Tibial artery (tissue), 4 donors: ENCODE results near the gene RBM47.

Experiments
- DNase-seq, 2 donors: peaks; one replicate each; pipeline ENCODE4 v3.0.0-alpha.2; 2019
- H3K27ac ChIP-seq, 2 donors: fragments of 200-600 bp; sonication (generic) in 1 of 2; 1 replicate in 1 of 2; 2 replicates in 1 of 2; pipeline ENCODE4 v1.5.1; 2018 to 2019; ENCODE audit warnings: mild to moderate bottlenecking in 1 of 2
- H3K27me3 ChIP-seq, 2 donors: fragments of 200-600 bp; sonication (generic) in 1 of 2; one replicate each; pipeline versions ENCODE4 v1.5.1 to v1.6.0; 2016 to 2019
- H3K36me3 ChIP-seq, 3 donors: fragments of 200-600 bp; sonication (generic) in 2 of 3; one replicate each; pipeline ENCODE4 v1.5.1; 2016 to 2019; ENCODE audit warnings: mild to moderate bottlenecking in 2 of 3
- H3K4me1 ChIP-seq, 4 donors: fragments of 200-600 bp; sonication (generic) in 2 of 4; 1 replicate in 3 of 4; 2 replicates in 1 of 4; pipeline ENCODE4 v1.5.1; 2016 to 2019
- H3K4me3 ChIP-seq, 2 donors: fragments of 200-600 bp; sonication (generic) in 1 of 2; 1 replicate in 1 of 2; 2 replicates in 1 of 2; pipeline ENCODE4 v1.5.1; 2018 to 2019; ENCODE audit warnings: mild to moderate bottlenecking in 2 of 2
- H3K9me3 ChIP-seq, 3 donors: fragments of 200-600 bp; sonication (generic) in 1 of 3; one replicate each; pipeline ENCODE4 v1.5.1; 2016 to 2019
- CTCF ChIP-seq, 2 experiments: fragments of 200-600 bp in 1 of 2; fragments of 450-650 bp in 1 of 2; IDR thresholded peaks; one replicate each; pipeline ENCODE4 v1.5.1; 2017 to 2019; ENCODE audit warnings: antibody characterized with exemption in 2 of 2, mild to moderate bottlenecking in 1 of 2, moderate library complexity in 1 of 2
- intact Hi-C: fragments of 100-400 bp; cut with DNase I; formaldehyde crosslinking; loops from one replicate; pipeline ENCODE4 v1.15.0; 2023; ENCODE audit warnings: low total_unique reads

The RBM47 gene

GRCh38 chr4:40582413-40582812 is 47.3 kb downstream of the RBM47 start:
- no peak for DNase-seq
- no peak for TF ChIP-seq CTCF (IDR thresholded peaks at IDR 0.05)

GRCh38 chr4:40581254-40582140 is 48.2 kb downstream of the RBM47 start:
- H3K27me3 ChIP-seq: peaks cover 0 to 9% of the 10 kb centered on the region in 2 donors
- H3K9me3 ChIP-seq: no peaks in the 10 kb centered on the region
- no peak for TF ChIP-seq CTCF (IDR thresholded peaks at IDR 0.05)
- H3K27ac ChIP-seq: no peak overlapping the region
- no peak overlapping the region for H3K4me3 ChIP-seq
- peaks cover 0 to 9% (median 5%) of the 10 kb centered on the region in 4 donors for H3K4me1 ChIP-seq
- DNase-seq: no peak
- no peaks in the 10 kb centered on the region for H3K36me3 ChIP-seq
- intact Hi-C loops: no loop called here

More at GRCh38 chr4:40582413-40582812, 47.3 kb downstream of the RBM47 start:
- H3K27me3 ChIP-seq: peaks cover 0 to 9% of the 10 kb centered on the region in 2 donors
- H3K9me3 ChIP-seq: no peaks in the 10 kb centered on the region
- H3K36me3 ChIP-seq: no peaks in the 10 kb centered on the region
- no peak overlapping the region for H3K27ac ChIP-seq
- no peak overlapping the region for H3K4me3 ChIP-seq
- no peaks in the 10 kb centered on the region for H3K4me1 ChIP-seq
- intact Hi-C loops: no loop called here

GRCh38 chr4:40579983-40580382 is 49.7 kb downstream of the RBM47 start:
- Histone ChIP-seq H3K27ac (no peak overlapping the region), H3K36me3 (no peaks in the 10 kb centered on the region), H3K4me1 (peaks cover 0 to 12% (median 6%) of the 10 kb centered on the region in 4 donors), H3K9me3 (no peaks in the 10 kb centered on the region), H3K27me3 (no peaks in the 10 kb centered on the region), H3K4me3 (no peak overlapping the region)
- intact Hi-C loops: no loop called here
- no peak for TF ChIP-seq CTCF (IDR thresholded peaks at IDR 0.05)
- DNase-seq: no peak

GRCh38 chr4:40577588-40578253 is 51.9 kb downstream of the RBM47 start:
- H3K4me1 ChIP-seq: peaks cover 0 to 12% (median 6%) of the 10 kb centered on the region in 4 donors
- H3K4me3 ChIP-seq: no peak overlapping the region
- no peak for TF ChIP-seq CTCF (IDR thresholded peaks at IDR 0.05)
- no peak for DNase-seq
- intact Hi-C loops: no loop called here
- H3K27me3 ChIP-seq: no peaks in the 10 kb centered on the region
- H3K9me3 ChIP-seq: no peaks in the 10 kb centered on the region
- peak overlapping the region; percentile 31 for H3K27ac ChIP-seq
- no peaks in the 10 kb centered on the region for H3K36me3 ChIP-seq

- H3K36me3 ChIP-seq: no peaks in the 10 kb centered on the region
- no peak for TF ChIP-seq CTCF (IDR thresholded peaks at IDR 0.05)
- DNase-seq: peak; percentile 80 to 86
- H3K4me3 ChIP-seq: peak overlapping the region; percentile 10 to 21
- H3K27ac ChIP-seq: peak overlapping the region; percentile 31
- H3K4me1 ChIP-seq: peaks cover 0 to 12% (median 6%) of the 10 kb centered on the region in 4 donors
- no peaks in the 10 kb centered on the region for H3K27me3 ChIP-seq
- H3K9me3 ChIP-seq: no peaks in the 10 kb centered on the region
- intact Hi-C loops: no loop called here
Observed at GRCh38 chr4:40576651-40577480, 52.8 kb downstream of the RBM47 start.
